OCI-LY3 (cell line): ENCODE results near the gene NRP2.

Source experiments
- CTCF ChIP-seq: fragments of 200-600, 300-600 bp; sonication (generic); IDR thresholded peaks from 2 replicates; pipeline ENCODE4 v1.5.1; 2014; ENCODE audit warnings: antibody characterized with exemption, low read length, low read depth
- EZH2phosphoT487 ChIP-seq: fragments of 200-600 bp; shearing (Covaris generic); IDR thresholded peaks from 2 replicates; pipeline ENCODE4 v1.6.1; 2018; ENCODE audit warnings: antibody characterized with exemption, mixed run types, low read depth

GRCh38 chr2:205696927-205697441, 14.7 kb downstream of the NRP2 start:
- no peak for TF ChIP-seq CTCF
- TF ChIP-seq EZH2phosphoT487, result no peak
